Stimulated activated naive CD8-positive, alpha-beta T cell treated with anti-CD3 and anti-CD28 coated beads, Interleukin-15, Interleukin-2, amounts not matched to agents 100 ng/mL and 50 ng/mL, for 24 hours (primary cell): ENCODE measurements around the gene JPH4.

Source experiments
- H3K27ac Mint-ChIP-seq: one replicate; pipeline ENCODE4 v1.8.0; 2021; ENCODE audit warnings: mild to moderate bottlenecking, mixed read lengths
- H3K27me3 Mint-ChIP-seq: one replicate; pipeline ENCODE4 v1.8.0; 2021; ENCODE audit warnings: mixed read lengths
- H3K36me3 Mint-ChIP-seq: one replicate; pipeline ENCODE4 v1.8.0; 2021; ENCODE audit warnings: low read depth, mixed read lengths
- H3K4me1 Mint-ChIP-seq: one replicate; pipeline ENCODE4 v1.8.0; 2021; ENCODE audit warnings: low read depth, mixed read lengths
- H3K4me3 Mint-ChIP-seq: one replicate; pipeline ENCODE4 v1.8.0; 2021; ENCODE audit warnings: mild to moderate bottlenecking, mixed read lengths
- H3K9me3 Mint-ChIP-seq: one replicate; pipeline ENCODE4 v1.8.0; 2021; ENCODE audit warnings: mixed read lengths

JPH4 gene

GRCh38 chr14:23578560-23579310 lies at the start of gene JPH4:
JPH4 (minus strand) TSS chr14:23578790; CDS start chr14:23577453, 1,337 bp downstream.
- Mint-ChIP-seq H3K27me3 (peaks cover 48% of the 10 kb centered on the region), H3K4me1 (peaks cover 14% of the 10 kb centered on the region), H3K27ac (no peak within 1 kb of the TSS), H3K36me3 (no peaks in the 10 kb centered on the region), H3K9me3 (no peaks in the 10 kb centered on the region), H3K4me3 (no peak within 1 kb of the TSS)

GRCh38 chr14:23627961-23628360 lies 49.4 kb upstream of the JPH4 start:
- H3K27me3 Mint-ChIP-seq = no peaks in the 10 kb centered on the region
- H3K27ac Mint-ChIP-seq = no peak overlapping the region
- H3K4me1 Mint-ChIP-seq = peaks cover 6% of the 10 kb centered on the region
- no peak overlapping the region for H3K4me3 Mint-ChIP-seq
- H3K9me3 Mint-ChIP-seq = peaks cover 12% of the 10 kb centered on the region
- H3K36me3 Mint-ChIP-seq = peaks cover 5% of the 10 kb centered on the region

- H3K27me3 Mint-ChIP-seq = no peaks in the 10 kb centered on the region
- H3K36me3 Mint-ChIP-seq = peaks cover 5% of the 10 kb centered on the region
- H3K27ac Mint-ChIP-seq = no peak overlapping the region
- peaks cover 12% of the 10 kb centered on the region for H3K9me3 Mint-ChIP-seq
- no peak overlapping the region for H3K4me3 Mint-ChIP-seq
- peaks cover 1% of the 10 kb centered on the region for H3K4me1 Mint-ChIP-seq
Observed at GRCh38 chr14:23626946-23627345, 48.4 kb upstream of the JPH4 start.

GRCh38 chr14:23624830-23625404 lies 46.3 kb upstream of the JPH4 start:
- Mint-ChIP-seq H3K36me3 (peaks cover 5% of the 10 kb centered on the region), H3K4me1 (no peaks in the 10 kb centered on the region), H3K27me3 (no peaks in the 10 kb centered on the region), H3K4me3 (no peak overlapping the region), H3K9me3 (peaks cover 12% of the 10 kb centered on the region), H3K27ac (no peak overlapping the region)

GRCh38 chr14:23623962-23624361 lies 45.4 kb upstream of the JPH4 start:
- Mint-ChIP-seq H3K36me3 (peaks cover 5% of the 10 kb centered on the region), H3K27ac (no peak overlapping the region), H3K4me3 (no peak overlapping the region)

GRCh38 chr14:23622990-23623389 lies 44.4 kb upstream of the JPH4 start:
- peaks cover 5% of the 10 kb centered on the region for H3K36me3 Mint-ChIP-seq
- no peak overlapping the region for H3K4me3 Mint-ChIP-seq
- H3K27ac Mint-ChIP-seq = no peak overlapping the region
- peaks cover 11% of the 10 kb centered on the region for H3K4me1 Mint-ChIP-seq
- peaks cover 12% of the 10 kb centered on the region for H3K9me3 Mint-ChIP-seq
- H3K27me3 Mint-ChIP-seq = no peaks in the 10 kb centered on the region

More at GRCh38 chr14:23623962-23624361, 45.4 kb upstream of the JPH4 start:
- Mint-ChIP-seq H3K9me3 (peaks cover 12% of the 10 kb centered on the region), H3K4me1 (peaks cover 3% of the 10 kb centered on the region), H3K27me3 (no peaks in the 10 kb centered on the region)

GRCh38 chr14:23621932-23622730 lies 43.5 kb upstream of the JPH4 start:
- H3K4me3 Mint-ChIP-seq = no peak overlapping the region
- no peaks in the 10 kb centered on the region for H3K27me3 Mint-ChIP-seq

GRCh38 chr14:23621204-23621931 lies 42.8 kb upstream of the JPH4 start:
- no peaks in the 10 kb centered on the region for H3K27me3 Mint-ChIP-seq
- peaks cover 5% of the 10 kb centered on the region for H3K36me3 Mint-ChIP-seq
- H3K4me1 Mint-ChIP-seq = peaks cover 11% of the 10 kb centered on the region
- H3K9me3 Mint-ChIP-seq = peaks cover 12% of the 10 kb centered on the region
- no peak overlapping the region for H3K4me3 Mint-ChIP-seq
- H3K27ac Mint-ChIP-seq = no peak overlapping the region

More at GRCh38 chr14:23621932-23622730, 43.5 kb upstream of the JPH4 start:
- no peak overlapping the region for H3K27ac Mint-ChIP-seq
- peaks cover 5% of the 10 kb centered on the region for H3K36me3 Mint-ChIP-seq
- H3K9me3 Mint-ChIP-seq = peaks cover 12% of the 10 kb centered on the region
- peaks cover 11% of the 10 kb centered on the region for H3K4me1 Mint-ChIP-seq

GRCh38 chr14:23620177-23620702 lies 41.6 kb upstream of the JPH4 start:
- H3K27me3 Mint-ChIP-seq = no peaks in the 10 kb centered on the region
- no peak overlapping the region for H3K27ac Mint-ChIP-seq
- H3K4me1 Mint-ChIP-seq = peaks cover 16% of the 10 kb centered on the region
- peaks cover 9% of the 10 kb centered on the region for H3K9me3 Mint-ChIP-seq
- H3K4me3 Mint-ChIP-seq = no peak overlapping the region
- H3K36me3 Mint-ChIP-seq = peaks cover 5% of the 10 kb centered on the region

- Mint-ChIP-seq H3K4me1 (peaks cover 16% of the 10 kb centered on the region), H3K36me3 (no peaks in the 10 kb centered on the region), H3K27ac (no peak overlapping the region)
Observed at GRCh38 chr14:23618415-23618988, 39.9 kb upstream of the JPH4 start.

GRCh38 chr14:23617539-23617938 lies 38.9 kb upstream of the JPH4 start:
- H3K27me3 Mint-ChIP-seq = no peaks in the 10 kb centered on the region
- H3K27ac Mint-ChIP-seq = no peak overlapping the region
- no peaks in the 10 kb centered on the region for H3K9me3 Mint-ChIP-seq
- H3K36me3 Mint-ChIP-seq = no peaks in the 10 kb centered on the region
- no peak overlapping the region for H3K4me3 Mint-ChIP-seq
- peaks cover 16% of the 10 kb centered on the region for H3K4me1 Mint-ChIP-seq

More at GRCh38 chr14:23618415-23618988, 39.9 kb upstream of the JPH4 start:
- H3K9me3 Mint-ChIP-seq = no peaks in the 10 kb centered on the region
- no peaks in the 10 kb centered on the region for H3K27me3 Mint-ChIP-seq
- no peak overlapping the region for H3K4me3 Mint-ChIP-seq

- H3K27me3 Mint-ChIP-seq = no peaks in the 10 kb centered on the region
- no peak overlapping the region for H3K4me3 Mint-ChIP-seq
- no peaks in the 10 kb centered on the region for H3K9me3 Mint-ChIP-seq
- no peaks in the 10 kb centered on the region for H3K36me3 Mint-ChIP-seq
- no peak overlapping the region for H3K27ac Mint-ChIP-seq
- peaks cover 20% of the 10 kb centered on the region for H3K4me1 Mint-ChIP-seq
Observed at GRCh38 chr14:23615856-23616255, 37.3 kb upstream of the JPH4 start.

- no peak overlapping the region for H3K4me3 Mint-ChIP-seq
- H3K27ac Mint-ChIP-seq = no peak overlapping the region
- peaks cover 35% of the 10 kb centered on the region for H3K4me1 Mint-ChIP-seq
- no peaks in the 10 kb centered on the region for H3K27me3 Mint-ChIP-seq
- no peaks in the 10 kb centered on the region for H3K36me3 Mint-ChIP-seq
- no peaks in the 10 kb centered on the region for H3K9me3 Mint-ChIP-seq
Observed at GRCh38 chr14:23614395-23614828, 35.8 kb upstream of the JPH4 start.
